HG02970 (cell line): Measurements from ENCODE around the gene CLEC2D.
"Not testable (repeated sequence)": the region's sequence is repeated elsewhere in the genome, so short reads cannot be mapped to it uniquely, and the experiment has no call there.

Experiments
- ATAC-seq: cut with Tn5 transposase; IDR thresholded peaks from one replicate; pipeline ENCODE4 v1.9.1; 2021; ENCODE audit warnings: mild to moderate bottlenecking, moderate library complexity, moderate number of reproducible peaks; ENCODE audit not compliant: unreplicated experiment, low FRiP score

Gene CLEC2D

GRCh38 chr12:9699269-9699897 is 29.9 kb downstream of the CLEC2D start:
- no peak for ATAC-seq

GRCh38 chr12:9699898-9700605 is 30.5 kb downstream of the CLEC2D start:
- ATAC-seq: no peak

DNA sequence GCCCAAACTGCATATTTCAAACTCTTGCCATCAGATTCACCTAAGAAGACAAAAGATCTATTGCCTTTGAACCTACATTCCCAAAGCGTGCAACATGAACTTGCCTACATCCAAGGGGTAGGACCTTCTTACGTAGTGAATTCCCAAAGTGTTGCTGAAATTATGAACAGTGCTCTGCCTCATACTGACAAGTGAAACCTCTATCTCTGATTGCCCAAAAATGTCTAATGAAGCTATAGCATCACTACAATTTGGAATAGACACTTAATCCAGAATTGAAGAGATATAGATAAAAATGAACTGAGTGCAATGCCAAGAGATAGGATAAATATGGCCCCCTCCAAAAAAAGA is 31.1 kb downstream of the CLEC2D start:
- no peak for ATAC-seq

GRCh38 chr12:9701380-9702154 is 32.1 kb downstream of the CLEC2D start:
- ATAC-seq: no peak

DNA sequence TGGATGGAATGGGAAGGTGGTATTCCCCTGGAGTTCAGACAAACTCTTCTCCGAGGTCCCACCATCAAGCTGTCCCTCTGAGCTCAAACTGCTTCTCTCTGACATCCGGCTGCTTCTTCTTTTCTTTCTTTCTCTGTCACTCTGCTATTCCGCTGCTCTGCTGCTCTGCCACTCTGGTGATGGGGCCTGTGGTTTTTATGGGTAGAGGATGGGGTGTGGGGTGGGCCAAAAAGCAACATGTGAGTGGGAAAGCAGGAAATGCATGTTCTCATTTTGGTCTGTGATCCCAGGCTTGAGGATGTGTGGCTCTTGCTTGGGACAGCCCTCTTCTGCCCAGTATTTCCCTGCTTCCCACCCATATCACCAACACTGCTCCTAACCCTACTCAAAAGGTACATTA is 32.7 kb downstream of the CLEC2D start:
- no peak for ATAC-seq

GRCh38 chr12:9704561-9704960 is 35.0 kb downstream of the CLEC2D start:
- ATAC-seq: not testable (repeated sequence)

DNA sequence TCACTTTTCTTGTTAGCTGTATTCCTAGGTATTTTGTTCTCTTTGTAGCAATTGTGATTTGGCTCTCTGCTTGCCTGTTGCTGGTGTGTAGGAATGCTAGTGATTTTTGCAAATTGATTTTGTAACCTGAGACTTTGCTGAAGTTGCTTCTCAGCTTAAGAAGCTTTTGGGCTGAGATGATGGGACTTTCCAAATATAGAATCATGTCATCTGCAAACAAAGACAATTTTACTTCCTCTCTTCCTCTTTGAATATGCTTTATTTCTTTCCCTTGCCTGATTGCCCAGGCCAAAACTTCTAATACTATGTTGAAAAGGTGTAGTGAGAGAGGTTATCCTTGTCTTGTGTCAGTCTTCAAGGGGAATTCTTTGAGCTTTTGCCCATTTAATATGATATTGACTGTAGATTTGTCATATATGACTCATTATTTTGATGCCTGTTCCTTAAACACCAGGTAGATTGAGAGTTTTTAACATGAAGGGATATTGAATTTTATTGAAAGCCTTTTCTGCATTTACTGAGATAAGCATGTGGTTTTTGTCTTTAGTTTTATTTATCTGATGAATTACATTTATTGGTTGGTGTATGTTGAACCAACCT is 36.7 kb downstream of the CLEC2D start:
- no peak for ATAC-seq

- ATAC-seq: no peak
Observed at GRCh38 chr12:9707356-9707755, 37.8 kb downstream of the CLEC2D start.

DNA sequence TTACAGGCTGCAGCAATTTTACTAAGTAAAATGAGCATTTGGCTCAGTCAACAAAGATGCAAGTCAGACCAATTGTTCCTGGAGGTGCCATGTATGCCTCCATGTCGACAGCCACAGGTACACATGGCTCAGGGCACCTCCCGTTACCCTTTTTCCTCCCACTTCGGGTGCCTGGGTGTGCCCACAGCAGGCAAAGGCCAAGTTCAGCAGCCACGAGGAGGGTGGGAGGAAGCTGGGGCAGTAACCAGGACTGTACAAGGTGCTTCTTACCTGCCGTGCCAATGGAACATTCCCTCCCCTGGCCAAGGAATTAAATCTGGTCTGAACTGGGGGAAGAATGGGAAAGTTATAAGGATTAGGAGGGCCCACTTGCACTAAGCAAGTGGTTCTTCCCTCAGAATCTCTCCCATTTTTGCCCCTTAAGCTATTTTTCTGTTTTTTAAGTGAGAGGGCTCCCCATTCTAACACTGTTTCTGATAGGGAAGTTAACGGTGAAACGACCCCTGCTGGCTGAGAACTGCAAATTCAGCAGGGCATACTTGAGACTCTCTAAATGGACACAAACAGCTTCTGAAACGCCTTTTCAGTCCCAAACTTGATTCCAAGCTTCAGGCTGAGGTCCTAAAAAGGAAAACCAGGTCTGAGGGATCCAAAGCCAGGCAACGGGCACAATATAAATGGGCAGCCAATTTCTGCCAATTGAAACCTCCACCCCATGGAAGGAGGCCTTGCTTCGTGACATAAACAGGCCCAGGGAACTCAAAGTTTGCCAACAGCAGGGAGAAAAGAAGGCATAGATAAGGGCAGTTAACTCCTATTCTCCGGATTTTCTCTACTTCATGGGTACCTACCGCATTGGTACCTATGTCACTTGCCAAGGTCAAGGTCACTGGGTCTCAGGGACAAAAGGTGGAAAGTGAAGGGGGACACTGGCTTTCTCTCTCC is 38.6 kb downstream of the CLEC2D start:
- ATAC-seq: no peak

- no peak for ATAC-seq
Observed at GRCh38 chr12:9708853-9709252, 39.3 kb downstream of the CLEC2D start.

GRCh38 chr12:9710584-9711375 is 41.3 kb downstream of the CLEC2D start:
- no peak for ATAC-seq

GRCh38 chr12:9711664-9712063 is 42.2 kb downstream of the CLEC2D start:
- ATAC-seq: no peak

- peak; percentile 79 for ATAC-seq
Observed at GRCh38 chr12:9713032-9713558, 43.6 kb downstream of the CLEC2D start.

DNA sequence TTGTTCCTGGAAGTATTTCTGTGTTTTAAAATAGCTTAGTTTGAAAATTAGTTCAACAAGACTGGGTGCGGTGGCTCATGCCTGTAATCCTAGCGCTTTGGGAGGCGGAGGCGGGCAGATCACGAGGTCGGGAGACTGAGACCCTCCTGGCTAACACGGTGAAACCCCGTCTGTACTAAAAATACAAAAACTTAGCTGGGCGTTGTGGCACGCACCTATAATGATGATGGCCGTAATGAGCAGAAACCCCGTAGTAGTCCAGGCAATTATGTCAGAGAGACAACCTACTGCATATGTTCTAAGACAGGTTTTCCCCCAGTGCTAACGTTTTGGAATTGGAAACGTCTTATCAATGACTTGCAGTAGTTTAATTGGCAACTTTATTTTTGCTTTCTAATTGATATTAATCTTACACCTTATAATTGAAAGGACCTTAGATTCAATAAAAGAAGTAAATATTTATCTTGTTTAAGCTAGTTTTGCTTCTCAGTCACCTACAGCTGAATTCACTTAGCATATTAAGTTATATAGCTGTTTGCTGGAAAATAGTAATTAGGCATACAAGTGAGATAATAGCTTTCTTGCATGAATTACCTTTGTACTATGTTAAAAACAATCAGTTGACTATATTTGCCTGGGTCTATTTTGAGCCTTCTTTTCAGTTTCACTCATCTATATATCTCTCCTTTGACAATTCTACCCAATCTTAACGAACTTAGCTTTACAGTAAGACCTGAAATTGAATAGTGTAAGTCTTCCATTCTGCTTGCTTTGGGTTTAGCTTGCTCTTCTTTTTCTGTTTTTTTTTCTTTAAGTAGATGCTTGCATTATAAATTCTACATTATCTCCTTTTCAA is 47.8 kb downstream of the CLEC2D start:
- no peak for ATAC-seq

- ATAC-seq: no peak
Observed at GRCh38 chr12:9718968-9719367, 49.5 kb downstream of the CLEC2D start.

GRCh38 chr12:9719790-9720189 is 50.3 kb downstream of the CLEC2D start:
- no peak for ATAC-seq

DNA sequence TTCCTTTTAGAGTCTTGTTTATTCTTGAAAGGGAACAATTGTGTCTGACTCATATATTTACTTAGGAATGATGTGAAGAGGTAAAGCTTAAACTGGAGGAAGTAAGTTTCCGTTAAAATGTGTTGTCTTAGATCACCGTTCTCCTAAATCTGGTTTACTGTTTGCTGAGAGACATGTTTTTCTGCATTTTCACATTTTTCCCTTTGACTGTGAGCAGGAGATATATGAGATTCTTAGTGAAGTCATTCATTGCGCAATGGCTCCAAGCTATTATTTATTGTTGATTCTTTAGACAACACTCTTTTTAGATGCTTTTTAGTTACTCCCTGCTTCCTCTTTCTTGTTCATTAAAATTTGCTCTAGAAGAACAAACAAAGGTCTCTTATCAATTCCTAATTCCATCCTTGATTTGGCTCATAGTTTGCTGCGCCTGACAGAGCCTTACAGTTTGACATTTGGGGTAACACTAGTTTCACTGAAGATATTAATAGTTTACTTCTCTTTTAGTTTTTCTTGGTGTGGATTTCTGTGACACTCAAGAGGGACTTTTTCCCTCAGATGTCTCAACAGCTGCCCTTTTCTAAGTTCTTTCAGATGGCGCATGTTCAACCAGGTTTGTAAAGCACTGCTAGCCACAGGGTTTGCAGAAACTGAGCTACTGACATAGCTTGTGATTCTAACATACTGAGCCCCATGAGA is 52.0 kb downstream of the CLEC2D start:
- no peak for ATAC-seq

DNA sequence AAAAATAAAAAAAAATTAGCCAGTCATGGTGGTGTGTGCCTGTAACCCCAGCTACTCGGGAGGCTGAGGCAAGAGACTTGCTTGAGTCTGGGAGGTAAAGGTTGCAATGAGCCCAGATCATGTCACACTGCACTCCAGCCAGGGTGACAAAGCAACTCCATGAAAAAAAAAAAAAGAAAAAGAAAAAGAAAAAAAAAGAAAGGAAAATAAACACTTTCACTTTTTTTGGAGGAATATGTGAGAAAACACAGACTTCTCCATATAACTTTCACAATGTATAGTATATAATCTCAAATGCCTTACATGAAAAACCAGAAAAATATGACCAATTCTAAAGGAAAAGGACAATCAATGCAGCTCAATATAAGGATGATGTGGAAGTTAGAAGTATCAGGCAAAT is 54.5 kb downstream of the CLEC2D start:
- ATAC-seq: no peak
